Measurements from ENCODE around the gene SLC22A5. TPM values are rescaled to one million over a fixed set of nuclear protein-coding genes. Genes with fewer than 3 reads are reported as not detected.

Gene SLC22A5
- total and polyA plus RNA-seq, 2 donors from 2014 or later: 28.3 to 36.3 TPM

GRCh38 chr5:132385326-132386105 is 16.0 kb downstream of the SLC22A5 start:
- intact Hi-C loops (cut with DNase I): loop anchor here (10.0 kb wide), 1 partner anchor 119 kb away; no protein-coding TSS in a partner anchor
- Histone ChIP-seq H3K4me3 (ENCODE audit: low read length in 3 of 3) (no peak overlapping the region), H3K9ac (ENCODE audit: low read length in 3 of 3) (no peak overlapping the region), H3K27ac (ENCODE audit: low read depth in 2 of 2, low read length in 2 of 2) (no peak overlapping the region), H3K9me3 (ENCODE audit: control insufficient read depth in 2 of 3, insufficient read depth in 1 of 3, low read length in 3 of 3) (no peaks in the 10 kb centered on the region), H3K36me3 (ENCODE audit: control insufficient read depth in 2 of 3, insufficient read depth in 3 of 3, low read length in 3 of 3) (peaks cover 0 to 32% (median 32%) of the 10 kb centered on the region in 3 donors), H3K27me3 (ENCODE audit: control insufficient read depth, insufficient read depth, low read length) (no peaks in the 10 kb centered on the region), H3K4me1 (ENCODE audit: control insufficient read depth in 2 of 3, insufficient read depth in 2 of 3, low read depth in 1 of 3, low read length in 3 of 3) (peaks cover 19 to 42% (median 37%) of the 10 kb centered on the region in 3 donors)
- FAIRE-seq (no peak), DNase-seq (peak in 3 of 5 donors; percentile 59 to 82 (median 65))
- peak; percentile 80 for TF ChIP-seq CTCF (IDR thresholded peaks at IDR 0.05; ENCODE audit: borderline replicate concordance, extremely low read depth, insufficient read depth)

GRCh38 chr5:132386644-132387286 is 17.3 kb downstream of the SLC22A5 start:
- no peak overlapping the region for H3K4me3 ChIP-seq (ENCODE audit: low read length in 3 of 3)
- H3K27ac ChIP-seq (ENCODE audit: low read depth in 2 of 2, low read length in 2 of 2): peak overlapping the region; percentile 96 to 98
- peak; percentile 77 to 88 (median 85) for DNase-seq
- H3K4me1 ChIP-seq (ENCODE audit: control insufficient read depth in 2 of 3, insufficient read depth in 2 of 3, low read depth in 1 of 3, low read length in 3 of 3): peaks cover 19 to 42% (median 37%) of the 10 kb centered on the region in 3 donors
- H3K27me3 ChIP-seq (ENCODE audit: control insufficient read depth, insufficient read depth, low read length): no peaks in the 10 kb centered on the region
- H3K36me3 ChIP-seq (ENCODE audit: control insufficient read depth in 2 of 3, insufficient read depth in 3 of 3, low read length in 3 of 3): peaks cover 0 to 36% (median 34%) of the 10 kb centered on the region in 3 donors
- H3K9ac ChIP-seq (ENCODE audit: low read length in 3 of 3): peak overlapping the region in 1 of 3 donors; percentile 63
- intact Hi-C loops (cut with DNase I): loop anchor here (10.0 kb wide), 1 partner anchor 118 kb away; no protein-coding TSS in a partner anchor
- TF ChIP-seq CTCF (IDR thresholded peaks at IDR 0.05; ENCODE audit: borderline replicate concordance, extremely low read depth, insufficient read depth): peak; percentile 85
- FAIRE-seq: no peak
- no peaks in the 10 kb centered on the region for H3K9me3 ChIP-seq (ENCODE audit: control insufficient read depth in 2 of 3, insufficient read depth in 1 of 3, low read length in 3 of 3)

GRCh38 chr5:132387640-132388117 is 18.2 kb downstream of the SLC22A5 start:
- Histone ChIP-seq H3K9ac (ENCODE audit: low read length in 3 of 3) (peak overlapping the region in 2 of 3 donors; percentile 70 to 78), H3K4me1 (ENCODE audit: control insufficient read depth in 2 of 3, insufficient read depth in 2 of 3, low read depth in 1 of 3, low read length in 3 of 3) (peaks cover 19 to 42% (median 37%) of the 10 kb centered on the region in 3 donors), H3K27me3 (ENCODE audit: control insufficient read depth, insufficient read depth, low read length) (no peaks in the 10 kb centered on the region), H3K36me3 (ENCODE audit: control insufficient read depth in 2 of 3, insufficient read depth in 3 of 3, low read length in 3 of 3) (peaks cover 0 to 44% (median 40%) of the 10 kb centered on the region in 3 donors), H3K4me3 (ENCODE audit: low read length in 3 of 3) (peak overlapping the region in 1 of 3 donors; percentile 28), H3K9me3 (ENCODE audit: control insufficient read depth in 2 of 3, insufficient read depth in 1 of 3, low read length in 3 of 3) (no peaks in the 10 kb centered on the region), H3K27ac (ENCODE audit: low read depth in 2 of 2, low read length in 2 of 2) (peak overlapping the region; percentile 96 to 98)
- intact Hi-C loops (cut with DNase I): loop anchor here (10.0 kb wide), 1 partner anchor 117 kb away; no protein-coding TSS in a partner anchor
- no peak for TF ChIP-seq CTCF (IDR thresholded peaks at IDR 0.05; ENCODE audit: borderline replicate concordance, extremely low read depth, insufficient read depth)
- DNase-seq: peak; percentile 48 to 84 (median 64)
- FAIRE-seq: no peak

Measured in kidney (tissue), 14 donors.